ENCODE results near the gene FAM13C. TPM values are rescaled to one million over a fixed set of nuclear protein-coding genes. Genes with fewer than 3 reads are reported as not detected.
"Not testable (repeated sequence)": the region's sequence is repeated elsewhere in the genome, so short reads cannot be mapped to it uniquely, and the experiment has no call there.

FAM13C gene
- total RNA-seq, 1 donor from 2014 or later, result not detected

DNA sequence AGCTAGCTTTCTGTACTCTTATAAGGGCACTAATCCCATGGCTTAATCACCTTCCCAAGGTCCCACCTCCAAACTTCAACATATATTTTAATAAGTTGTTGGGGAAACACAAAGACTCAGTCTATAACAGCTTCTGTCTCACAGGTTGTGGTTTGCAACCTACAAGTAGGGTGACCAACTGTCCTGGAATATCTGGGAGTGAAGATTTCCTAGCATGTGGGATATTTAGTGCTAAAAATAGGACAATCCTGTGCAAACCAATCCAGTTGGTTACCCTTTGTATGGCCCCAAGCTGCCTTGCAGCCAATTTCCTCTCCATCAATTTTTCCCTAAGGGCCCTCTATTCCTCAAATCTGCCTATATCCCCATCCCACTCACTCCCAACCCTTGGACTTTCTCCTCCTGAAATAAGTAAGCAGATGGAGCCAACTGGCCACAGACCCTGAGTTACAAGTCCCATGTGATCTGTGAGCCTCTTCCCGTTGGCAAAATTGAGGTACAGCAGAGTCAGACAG lies 82.3 kb downstream of the FAM13C start:
- intact Hi-C loops (cut with micrococcal nuclease), result no loop called here

DNA sequence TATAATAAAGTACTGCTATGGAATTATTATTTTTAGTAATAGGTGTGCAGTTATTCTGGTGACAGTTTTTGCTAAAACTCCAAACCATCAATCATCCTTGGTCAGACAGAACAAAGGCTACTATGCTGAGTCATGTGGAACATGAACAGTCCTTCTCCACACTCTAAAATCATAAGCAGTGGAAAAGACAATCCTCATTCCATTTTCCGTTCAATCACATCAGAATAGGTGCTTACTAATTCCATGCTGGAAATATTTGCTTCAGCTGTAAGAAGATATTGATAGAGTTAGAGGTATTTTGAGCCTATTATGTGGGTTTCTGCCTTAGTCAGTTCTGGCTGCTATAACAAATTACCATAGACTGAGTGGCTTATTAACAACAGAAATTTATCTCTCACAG lies 82.9 kb downstream of the FAM13C start:
- intact Hi-C loops (cut with micrococcal nuclease), result no loop called here

- intact Hi-C loops (cut with micrococcal nuclease), result no loop called here
Observed at GRCh38 chr10:59276919-59277318, 85.4 kb downstream of the FAM13C start.

DNA sequence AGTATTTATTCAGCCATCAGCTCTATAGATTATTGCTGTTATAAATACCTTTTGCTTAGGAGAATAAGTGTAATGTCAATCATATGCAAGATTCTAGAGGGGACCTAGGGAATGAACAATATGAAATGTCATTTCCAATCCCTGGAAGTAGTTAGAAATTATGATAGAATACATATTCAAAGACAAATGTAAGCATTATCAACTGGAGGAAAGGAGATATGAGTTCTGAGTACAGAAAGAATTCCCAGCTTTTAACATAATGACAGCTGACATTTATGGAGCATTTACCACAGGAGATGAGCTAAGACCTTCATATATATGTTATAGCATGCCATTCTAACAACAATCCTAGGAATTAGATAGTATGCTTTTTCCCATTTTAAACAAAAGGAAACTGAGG lies 86.2 kb downstream of the FAM13C start:
- intact Hi-C loops (cut with micrococcal nuclease), result no loop called here

- intact Hi-C loops (cut with micrococcal nuclease), result no loop called here
Observed at GRCh38 chr10:59273445-59273844, 88.9 kb downstream of the FAM13C start.

DNA sequence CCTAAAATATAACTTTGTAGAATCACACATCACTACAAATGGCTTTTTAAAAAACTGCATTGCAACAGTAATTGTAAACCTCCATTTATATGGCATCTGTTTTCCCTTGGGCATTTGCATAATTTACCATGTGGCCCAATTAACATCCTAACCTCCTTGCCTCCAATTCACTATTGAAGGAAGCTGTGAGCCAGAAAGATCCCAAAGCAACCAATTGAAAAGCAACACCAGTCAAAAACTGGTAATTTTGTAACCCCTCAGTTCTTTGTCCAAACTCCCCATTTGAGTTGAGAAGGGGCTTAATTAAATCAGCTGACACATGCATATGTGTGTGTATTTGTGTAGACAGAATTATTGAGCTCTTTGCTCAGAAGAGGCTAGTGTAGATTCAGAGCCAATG lies 90.3 kb downstream of the FAM13C start:
- intact Hi-C loops (cut with micrococcal nuclease), result no loop called here

DNA sequence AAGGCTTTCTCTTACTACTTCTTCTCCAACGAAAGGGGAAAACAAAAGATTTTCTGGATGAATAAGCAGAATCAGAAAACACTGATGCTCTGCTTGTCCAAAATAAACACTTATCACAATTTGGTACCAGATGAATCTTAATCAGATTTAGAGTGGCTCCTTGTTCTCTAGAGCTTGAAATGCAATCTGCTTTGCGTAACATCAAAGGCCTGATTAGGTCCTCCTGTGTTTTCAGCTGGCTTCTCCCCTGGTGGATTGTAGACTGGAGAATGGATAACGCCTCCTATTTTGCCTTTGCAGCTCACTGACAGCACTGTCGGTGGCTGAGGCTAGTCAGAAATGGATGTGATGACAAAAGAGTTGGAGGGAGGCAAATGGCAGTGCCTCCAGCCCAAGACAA lies 91.2 kb downstream of the FAM13C start:
- intact Hi-C loops (cut with micrococcal nuclease), result no loop called here

DNA sequence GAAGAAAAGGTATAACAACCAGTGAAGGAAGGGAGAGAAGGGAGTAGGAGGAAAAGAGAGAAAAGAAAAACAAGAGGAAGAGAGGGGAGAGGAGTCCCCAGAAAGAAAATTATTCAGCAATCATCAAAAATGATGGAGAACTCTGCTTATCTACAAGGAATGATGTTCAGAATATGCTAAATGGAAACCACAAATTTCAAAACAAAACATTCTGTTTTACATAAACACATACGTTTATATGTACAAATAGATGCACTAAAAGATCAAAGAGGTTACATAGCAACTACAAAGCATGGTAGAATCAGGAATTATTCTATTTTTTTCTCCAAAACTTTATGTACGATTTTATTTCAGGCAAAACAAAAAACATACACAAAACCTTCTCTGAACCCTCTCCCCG lies 91.9 kb downstream of the FAM13C start:
- intact Hi-C loops (cut with micrococcal nuclease), result no loop called here

GRCh38 chr10:59269651-59270050 lies 92.7 kb downstream of the FAM13C start:
- intact Hi-C loops (cut with micrococcal nuclease), result no loop called here

GRCh38 chr10:59268460-59268859 lies 93.9 kb downstream of the FAM13C start:
- intact Hi-C loops (cut with micrococcal nuclease), result no loop called here

- intact Hi-C loops (cut with micrococcal nuclease), result no loop called here
Observed at GRCh38 chr10:59266321-59266720, 96.0 kb downstream of the FAM13C start.

DNA sequence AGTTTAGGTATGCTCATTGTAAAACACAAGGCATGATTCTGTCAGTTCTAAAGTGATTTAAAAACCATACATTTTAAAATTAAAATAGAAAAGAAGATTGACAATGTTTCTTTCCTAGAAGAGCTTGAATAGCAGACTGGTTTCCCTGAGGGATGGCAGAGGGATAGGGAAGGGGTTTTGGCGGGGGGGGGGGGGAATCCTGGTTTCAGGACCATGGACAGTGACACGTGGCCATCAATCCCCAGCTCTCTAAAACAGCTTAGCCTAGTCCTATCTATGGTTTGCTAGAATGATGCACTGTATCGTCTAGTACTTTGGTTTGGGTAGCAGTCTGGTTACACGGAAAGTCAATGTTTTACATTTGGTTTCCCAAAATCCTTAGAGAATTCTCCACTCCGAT lies 97.2 kb downstream of the FAM13C start:
- intact Hi-C loops (cut with micrococcal nuclease), result no loop called here

- intact Hi-C loops (cut with micrococcal nuclease), result no loop called here
Observed at GRCh38 chr10:59258890-59259289, 103.5 kb downstream of the FAM13C start.

DNA sequence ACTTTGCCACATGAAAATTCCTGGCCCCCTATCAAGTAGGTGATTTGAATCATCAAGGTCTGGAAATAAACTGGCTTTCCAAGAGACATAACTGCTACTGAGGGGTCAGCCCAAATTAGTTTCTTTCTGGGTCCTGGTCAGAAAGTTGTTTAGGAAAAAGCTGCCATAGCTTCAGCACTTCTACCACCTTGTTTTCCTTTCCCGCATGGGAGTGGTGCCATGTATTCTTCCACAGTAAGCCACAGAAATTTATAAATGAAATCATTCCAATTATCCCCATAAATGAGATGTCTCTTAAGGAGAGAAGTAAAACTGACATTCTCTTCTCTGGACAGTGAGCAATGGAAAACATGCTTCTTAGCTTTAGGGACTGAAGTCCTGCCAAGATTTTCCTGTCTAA lies 105.1 kb downstream of the FAM13C start:
- intact Hi-C loops (cut with micrococcal nuclease), result no loop called here

GRCh38 chr10:59255463-59255862 lies 106.9 kb downstream of the FAM13C start:
- intact Hi-C loops (cut with micrococcal nuclease), result no loop called here

DNA sequence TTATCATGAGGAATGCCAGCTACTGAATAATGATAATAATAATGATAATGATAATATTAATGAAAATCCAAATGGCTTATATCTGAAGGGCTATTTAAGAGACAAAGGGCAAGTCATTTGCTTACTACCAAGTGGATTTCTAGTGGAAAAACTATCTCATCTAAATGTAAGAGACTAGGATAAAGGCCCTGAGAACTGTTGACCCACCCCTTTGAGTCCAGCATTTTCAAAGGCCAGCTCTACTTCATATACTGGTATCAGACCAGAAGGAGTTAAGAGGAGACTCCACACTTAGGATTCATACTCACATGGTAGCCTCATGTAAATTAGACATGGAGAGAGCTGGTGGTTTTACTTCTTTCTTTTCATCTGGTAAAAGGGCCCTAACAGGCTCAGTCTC lies 109.9 kb downstream of the FAM13C start:
- intact Hi-C loops (cut with micrococcal nuclease), result no loop called here

- intact Hi-C loops (cut with micrococcal nuclease), result no loop called here
Observed at GRCh38 chr10:59245686-59246085, 116.7 kb downstream of the FAM13C start.

GRCh38 chr10:59244871-59245270 lies 117.5 kb downstream of the FAM13C start:
- intact Hi-C loops (cut with micrococcal nuclease), result loop anchor here (5.0 kb wide), 2 partner anchors 293 to 928 kb away; no protein-coding TSS in a partner anchor

- intact Hi-C loops (cut with micrococcal nuclease), result loop anchor here (5.0 kb wide), 2 partner anchors 291 to 926 kb away; no protein-coding TSS in a partner anchor
Observed at GRCh38 chr10:59243611-59244195, 118.6 kb downstream of the FAM13C start.

DNA sequence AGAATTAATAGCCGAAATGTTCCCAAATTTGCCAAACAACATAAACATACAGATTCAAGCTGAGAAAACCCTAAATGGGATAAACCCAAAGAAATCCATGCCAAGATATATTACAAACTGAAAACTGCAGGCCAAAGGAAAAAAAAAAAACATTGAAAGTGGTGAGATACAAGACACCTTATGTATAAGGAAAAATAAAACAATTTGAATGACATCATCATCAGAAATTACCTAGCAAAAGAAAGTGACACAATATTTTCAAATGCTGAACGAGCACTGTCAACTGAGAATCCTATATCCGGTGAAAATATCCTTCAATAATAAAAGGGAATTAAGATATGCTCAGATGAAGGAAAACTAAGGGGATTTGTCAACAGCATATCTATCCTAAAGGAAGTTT lies 119.4 kb downstream of the FAM13C start:
- intact Hi-C loops (cut with micrococcal nuclease), result loop anchor here (5.0 kb wide), 2 partner anchors 291 to 926 kb away; no protein-coding TSS in a partner anchor

DNA sequence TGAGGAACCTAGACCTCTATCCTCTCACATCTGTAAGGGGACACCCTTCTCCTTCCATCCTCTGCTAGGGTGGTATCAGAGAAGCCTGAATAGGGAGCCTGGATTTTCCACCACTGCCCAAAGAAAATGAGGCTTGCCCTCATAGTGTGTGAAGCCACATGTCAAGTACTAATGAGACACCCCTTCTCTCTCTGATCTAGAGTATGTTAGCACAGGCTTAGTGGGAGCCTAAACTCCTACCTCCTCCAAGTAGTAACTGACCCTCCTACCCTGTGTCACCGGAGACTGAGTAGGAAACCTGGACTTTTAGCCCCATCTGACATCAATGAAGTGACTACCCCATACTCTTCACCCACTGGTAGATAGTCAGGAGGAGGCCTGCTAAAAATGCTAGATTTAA lies 120.3 kb downstream of the FAM13C start:
- intact Hi-C loops (cut with micrococcal nuclease), result loop anchor here (5.0 kb wide), 2 partner anchors 290 to 925 kb away; no protein-coding TSS in a partner anchor

DNA sequence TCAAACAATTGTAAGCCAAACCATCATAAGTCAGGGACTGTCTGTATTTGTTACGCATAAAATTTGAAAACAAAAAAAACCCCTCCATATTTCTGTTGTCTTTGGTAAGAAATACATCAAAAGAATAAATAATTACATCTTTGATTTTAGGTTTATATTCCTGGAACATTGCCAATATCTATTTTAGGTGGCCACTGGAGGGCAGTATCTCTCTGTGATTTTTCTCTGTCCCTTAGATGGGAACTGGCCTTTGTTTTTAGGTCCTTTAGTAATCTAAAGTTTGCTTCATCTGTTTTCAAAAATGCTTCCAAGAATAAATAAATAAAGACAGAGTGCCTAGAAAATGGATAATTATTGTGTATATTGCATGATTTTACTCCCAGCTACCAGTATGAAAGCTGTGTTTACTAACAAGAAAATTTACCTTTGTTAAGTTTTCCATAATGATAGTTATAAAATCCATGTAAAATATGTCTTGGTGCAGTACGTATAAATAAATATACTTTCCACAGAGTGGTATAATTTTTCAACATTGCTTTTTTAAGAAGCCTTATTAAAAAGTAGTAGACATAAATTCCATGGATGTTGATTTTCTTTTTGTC lies 121.7 kb downstream of the FAM13C start:
- intact Hi-C loops (cut with micrococcal nuclease), result loop anchor here (2.0 to 5.0 kb wide), 3 partner anchors 288 to 923 kb away; no protein-coding TSS in a partner anchor

DNA sequence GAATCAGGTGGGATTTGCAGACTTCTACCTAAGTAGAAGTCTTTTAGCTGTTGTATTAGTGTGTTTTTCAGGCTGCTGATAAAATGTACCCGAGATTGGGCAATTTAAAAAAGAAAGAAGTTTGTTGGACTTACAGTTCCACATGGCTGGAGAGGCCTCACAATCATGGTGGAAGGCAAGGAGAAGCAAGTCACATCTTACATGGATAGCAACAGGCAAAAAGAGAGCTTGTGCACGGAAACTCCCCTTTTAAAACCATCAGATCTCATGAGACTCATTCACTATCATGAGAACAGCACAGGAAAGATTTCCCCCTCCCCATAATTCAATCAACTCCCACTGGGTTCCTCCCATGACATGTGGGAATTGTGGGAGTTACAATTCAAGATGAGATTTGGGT lies 123.2 kb downstream of the FAM13C start:
- intact Hi-C loops (cut with micrococcal nuclease), result not testable (repeated sequence)

All from T-helper 2 cell treated with Interferon-gamma antibody and Interleukin-4, amounts not matched to agents 100 ng/mL and 5 ng/mL, for 36 hours (primary cell).